Fibroblast of skin of left biceps (primary cell): ENCODE data around the gene GUK1.

Experiments
- DNase-seq, 2 experiments: peaks; one replicate each; pipeline ENCODE4 v3.0.0-alpha.2; 2013; ENCODE audit warnings: low read depth in 2 of 2

Gene GUK1

GRCh38 chr1:228125185-228125584 lies 14.9 kb upstream of the GUK1 start:
- DNase-seq, result no peak

- no peak for DNase-seq
These were observed 8.3 kb upstream of the GUK1 start for GRCh38 chr1:228131766-228132165.

- DNase-seq, result no peak
These were observed 5.5 kb upstream of the GUK1 start for GRCh38 chr1:228134591-228134990.

GRCh38 chr1:228136901-228137300 lies 3.2 kb upstream of the GUK1 start:
- no peak for DNase-seq

GRCh38 chr1:228139406-228139930 lies 611 bp upstream of the GUK1 start:
- DNase-seq, result no peak

GRCh38 chr1:228140724-228141225 lies 696 bp downstream of the GUK1 start:
- DNase-seq, result no peak

- DNase-seq, result no peak
These were observed 1.4 kb downstream of the GUK1 start for GRCh38 chr1:228141226-228142044.

- no peak for DNase-seq
These were observed 2.1 kb downstream of the GUK1 start for GRCh38 chr1:228142155-228142691.

GRCh38 chr1:228142701-228143136 lies 2.6 kb downstream of the GUK1 start:
- no peak for DNase-seq

GRCh38 chr1:228143480-228144192 lies 3.6 kb downstream of the GUK1 start:
- no peak for DNase-seq

GRCh38 chr1:228144193-228144992 lies 4.3 kb downstream of the GUK1 start:
- no peak for DNase-seq

GRCh38 chr1:228144993-228145343 lies 4.9 kb downstream of the GUK1 start:
- no peak for DNase-seq

GRCh38 chr1:228145463-228146416 lies 5.7 kb downstream of the GUK1 start:
- no peak for DNase-seq

GRCh38 chr1:228146417-228147150 lies 6.5 kb downstream of the GUK1 start:
- no peak for DNase-seq

- no peak for DNase-seq
These were observed 7.1 kb downstream of the GUK1 start for GRCh38 chr1:228147151-228147693.

- DNase-seq, result no peak
These were observed 7.7 kb downstream of the GUK1 start for GRCh38 chr1:228147768-228148167.

- DNase-seq, result no peak
These were observed 8.2 kb downstream of the GUK1 start for GRCh38 chr1:228148196-228148861.

GRCh38 chr1:228148935-228149405 lies 8.9 kb downstream of the GUK1 start:
- no peak for DNase-seq
